Stimulated activated CD8-positive, alpha-beta memory T cell treated with anti-CD3 and anti-CD28 coated beads, Interleukin-15, amount 100 ng/mL, for 24 hours (primary cell): ENCODE measurements around the gene CLDN9.

Experiments used
- DNase-seq: peaks from one replicate; pipeline ENCODE4 v3.0.0-alpha.2; 2020; ENCODE audit warnings: low read depth

CLDN9 gene

GRCh38 chr16:3019594-3020246 lies 7.0 kb downstream of the CLDN9 start:
- no peak for DNase-seq

GRCh38 chr16:3020247-3020603 lies 7.5 kb downstream of the CLDN9 start, which contains the start of gene TNFRSF12A:
Gene TNFRSF12A, plus strand, starts transcription at chr16:3020368. Its CDS starts 30 bp downstream, at chr16:3020398.
- DNase-seq: peak; percentile 46

GRCh38 chr16:3020604-3021448 lies 8.1 kb downstream of the CLDN9 start:
- no peak for DNase-seq

GRCh38 chr16:3021449-3022207 lies 8.9 kb downstream of the CLDN9 start:
- DNase-seq: peak; percentile 46

GRCh38 chr16:3022208-3022683 lies 9.5 kb downstream of the CLDN9 start:
- DNase-seq: peak; percentile 61

GRCh38 chr16:3022684-3023414 lies 10.1 kb downstream of the CLDN9 start:
- no peak for DNase-seq

- DNase-seq: no peak
Measured at GRCh38 chr16:3023415-3023668, 10.6 kb downstream of the CLDN9 start.

GRCh38 chr16:3023669-3024478 lies 11.2 kb downstream of the CLDN9 start, which contains the start of the genes HCFC1R1 and THOC6:
Gene HCFC1R1, minus strand, starts transcription at chr16:3023942. Its CDS starts 1 bp downstream, at chr16:3023941.
Gene THOC6, plus strand, starts transcription at chr16:3024035. Its CDS starts 292 bp downstream, at chr16:3024327.
- DNase-seq: peak; percentile 83

GRCh38 chr16:3025032-3026002 lies 12.6 kb downstream of the CLDN9 start:
- no peak for DNase-seq

- no peak for DNase-seq
Measured at GRCh38 chr16:3026003-3026378, 13.3 kb downstream of the CLDN9 start.

- DNase-seq: no peak
Measured at GRCh38 chr16:3026609-3027488, 14.1 kb downstream of the CLDN9 start.

GRCh38 chr16:3027489-3027795 lies 14.7 kb downstream of the CLDN9 start:
- no peak for DNase-seq

GRCh38 chr16:3027983-3028715 lies 15.4 kb downstream of the CLDN9 start:
- peak; percentile 86 for DNase-seq

GRCh38 chr16:3028716-3029319 lies 16.1 kb downstream of the CLDN9 start:
- DNase-seq: no peak

- no peak for DNase-seq
Measured at GRCh38 chr16:3029491-3030221, 16.9 kb downstream of the CLDN9 start.

GRCh38 chr16:3030222-3031212 lies 17.8 kb downstream of the CLDN9 start:
- no peak for DNase-seq
